IPS-NIHi7 (cell line): ENCODE results near the gene CCDC15.
"Not testable (repeated sequence)": the region's sequence is repeated elsewhere in the genome, so short reads cannot be mapped to it uniquely, and the experiment has no call there.

Experiments
- DNase-seq: peaks from one replicate; pipeline ENCODE4 v3.0.0; 2012; ENCODE audit warnings: mixed read lengths; ENCODE audit errors: extremely low spot score

Gene CCDC15

GRCh38 chr11:125001079-125001778, 47.2 kb downstream of the CCDC15 start:
- DNase-seq = no peak

- no peak for DNase-seq
Observed at GRCh38 chr11:125001849-125002248, 47.8 kb downstream of the CCDC15 start.

- no peak for DNase-seq
Observed at GRCh38 chr11:125005491-125005890, 51.5 kb downstream of the CCDC15 start.

- DNase-seq = no peak
Observed at GRCh38 chr11:125016413-125016812, 62.4 kb downstream of the CCDC15 start.

GRCh38 chr11:125020342-125020741, 66.3 kb downstream of the CCDC15 start:
- DNase-seq = no peak

GRCh38 chr11:125022551-125022950, 68.5 kb downstream of the CCDC15 start:
- DNase-seq = no peak

GRCh38 chr11:125025968-125026367, 72.0 kb downstream of the CCDC15 start:
- DNase-seq = no peak

- DNase-seq = not testable (repeated sequence)
Observed at GRCh38 chr11:125029431-125029830, 75.4 kb downstream of the CCDC15 start.

GRCh38 chr11:125036933-125037332, 82.9 kb downstream of the CCDC15 start:
- no peak for DNase-seq

- no peak for DNase-seq
Observed at GRCh38 chr11:125049164-125049792, 95.3 kb downstream of the CCDC15 start.

- DNase-seq = no peak
Observed at GRCh38 chr11:125052047-125052446, 98.0 kb downstream of the CCDC15 start.

GRCh38 chr11:125053167-125053566, 99.2 kb downstream of the CCDC15 start:
- DNase-seq = no peak

- no peak for DNase-seq
Observed at GRCh38 chr11:125055107-125055715, 101.2 kb downstream of the CCDC15 start.

GRCh38 chr11:125056111-125056510, 102.1 kb downstream of the CCDC15 start:
- not testable (repeated sequence) for DNase-seq

GRCh38 chr11:125056931-125057692, 103.1 kb downstream of the CCDC15 start:
- DNase-seq = no peak

GRCh38 chr11:125057693-125058016, 103.7 kb downstream of the CCDC15 start:
- no peak for DNase-seq

GRCh38 chr11:125061281-125061680, 107.3 kb downstream of the CCDC15 start:
- peak; percentile 8 for DNase-seq

- DNase-seq = no peak
Observed at GRCh38 chr11:125062218-125062930, 108.4 kb downstream of the CCDC15 start.

GRCh38 chr11:125062931-125063428, 109.0 kb downstream of the CCDC15 start, which contains the start of gene SLC37A2:
Gene SLC37A2 (plus strand): TSS chr11:125063305. CDS start chr11:125063368, 63 bp downstream.
- DNase-seq = peak; percentile 84

- DNase-seq = peak; percentile 70
Observed at GRCh38 chr11:125063429-125064043, 109.5 kb downstream of the CCDC15 start.

GRCh38 chr11:125064070-125064469, 110.1 kb downstream of the CCDC15 start:
- DNase-seq = no peak
